Activated naive CD4-positive, alpha-beta T cell treated with anti-CD3 and anti-CD28 coated beads for 36 hours (primary cell): Measurements from ENCODE around the gene DKC1. TPM values are rescaled to one million over a fixed set of nuclear protein-coding genes. Genes with fewer than 3 reads are reported as not detected.

Source experiments
- CTCF ChIA-PET: fragments of 350-600 bp; sonication (Branson Sonifier 250); formaldehyde crosslinking; loops from one replicate; lab custom pipeline; 2021; ENCODE audit warnings: antibody characterized with exemption; lab: Charles Lee
- DNase-seq: peaks from one replicate; pipeline ENCODE4 v3.0.0-alpha.2; 2020
- H3K27ac Mint-ChIP-seq: one replicate; pipeline ENCODE4 v1.8.0; 2021; ENCODE audit warnings: mild to moderate bottlenecking, mixed read lengths
- H3K27me3 Mint-ChIP-seq: one replicate; pipeline ENCODE4 v1.8.0; 2021; ENCODE audit warnings: low read depth, mixed read lengths
- H3K36me3 Mint-ChIP-seq: one replicate; pipeline ENCODE4 v1.8.0; 2021; ENCODE audit warnings: low read depth, mixed read lengths
- H3K4me1 Mint-ChIP-seq: one replicate; pipeline ENCODE4 v1.8.0; 2021; ENCODE audit warnings: low read depth, mixed read lengths
- H3K4me3 Mint-ChIP-seq: one replicate; pipeline ENCODE4 v1.8.0; 2021; ENCODE audit warnings: mild to moderate bottlenecking, moderate library complexity, mixed read lengths
- H3K9me3 Mint-ChIP-seq: one replicate; pipeline ENCODE4 v1.8.0; 2021; ENCODE audit warnings: mixed read lengths
- intact Hi-C: fragments of 100-400 bp; cut with micrococcal nuclease; formaldehyde crosslinking; loops from one replicate; pipeline ENCODE4 v1.15.1; 2023
- total RNA-seq, 2 experiments: library from RNA; stranded (reverse); gene quantifications; one replicate each; pipeline ENCODE4 v1.2.3, GENCODE V29; 2021

The DKC1 gene
- total RNA-seq, 2 experiments from 2014 or later, result 124 to 127 TPM

- no peaks in the 10 kb centered on the region for H3K9me3 Mint-ChIP-seq
- no peaks in the 10 kb centered on the region for H3K27me3 Mint-ChIP-seq
- no peak for DNase-seq
- intact Hi-C loops, result no loop called here
- H3K4me1 Mint-ChIP-seq, result peaks cover 46% of the 10 kb centered on the region
- H3K27ac Mint-ChIP-seq, result no peak overlapping the region
- no peaks in the 10 kb centered on the region for H3K36me3 Mint-ChIP-seq
- CTCF ChIA-PET, result interaction anchor here (1.3 kb wide), 1 partner anchor 10 kb away, joined by 3 read pairs; no protein-coding TSS in a partner anchor
- H3K4me3 Mint-ChIP-seq, result no peak overlapping the region
Observed at GRCh38 chrX:154728431-154729190, 34.1 kb upstream of the DKC1 start.

GRCh38 chrX:154729439-154729838, 33.2 kb upstream of the DKC1 start:
- H3K36me3 Mint-ChIP-seq, result no peaks in the 10 kb centered on the region
- CTCF ChIA-PET, result interaction anchor here (0.6 kb wide), 1 partner anchor 110 kb away, joined by 4 read pairs; no protein-coding TSS in a partner anchor
- H3K9me3 Mint-ChIP-seq, result no peaks in the 10 kb centered on the region
- intact Hi-C loops, result no loop called here
- no peaks in the 10 kb centered on the region for H3K27me3 Mint-ChIP-seq
- DNase-seq, result no peak
- no peak overlapping the region for H3K27ac Mint-ChIP-seq
- H3K4me3 Mint-ChIP-seq, result no peak overlapping the region
- peaks cover 52% of the 10 kb centered on the region for H3K4me1 Mint-ChIP-seq

GRCh38 chrX:154730253-154730891, 32.3 kb upstream of the DKC1 start:
- CTCF ChIA-PET, result interaction anchor here (0.7 to 0.8 kb wide), 2 partner anchors 11 to 1086 kb away, joined by 3 read pairs; no protein-coding TSS in a partner anchor
- Mint-ChIP-seq H3K4me3 (no peak overlapping the region), H3K27me3 (no peaks in the 10 kb centered on the region), H3K9me3 (no peaks in the 10 kb centered on the region), H3K4me1 (peaks cover 50% of the 10 kb centered on the region), H3K27ac (no peak overlapping the region), H3K36me3 (no peaks in the 10 kb centered on the region)
- intact Hi-C loops, result no loop called here
- no peak for DNase-seq

GRCh38 chrX:154731184-154731583, 31.5 kb upstream of the DKC1 start:
- Mint-ChIP-seq H3K9me3 (no peaks in the 10 kb centered on the region), H3K27me3 (no peaks in the 10 kb centered on the region), H3K4me1 (peaks cover 46% of the 10 kb centered on the region), H3K4me3 (no peak overlapping the region), H3K27ac (no peak overlapping the region), H3K36me3 (no peaks in the 10 kb centered on the region)
- DNase-seq, result no peak
- intact Hi-C loops, result no loop called here
- CTCF ChIA-PET, result interaction anchor here (0.8 to 1.3 kb wide), 2 partner anchors 18 to 1087 kb away, joined by 3 read pairs; no protein-coding TSS in a partner anchor

GRCh38 chrX:154731881-154732280, 30.8 kb upstream of the DKC1 start:
- Mint-ChIP-seq H3K9me3 (no peaks in the 10 kb centered on the region), H3K27me3 (no peaks in the 10 kb centered on the region), H3K4me3 (no peak overlapping the region), H3K4me1 (peaks cover 48% of the 10 kb centered on the region), H3K27ac (no peak overlapping the region), H3K36me3 (no peaks in the 10 kb centered on the region)
- CTCF ChIA-PET, result interaction anchor here (1.3 kb wide), 1 partner anchor 17 kb away, joined by 3 read pairs; no protein-coding TSS in a partner anchor
- no peak for DNase-seq
- intact Hi-C loops, result loop anchor here (2.0 kb wide), 1 partner anchor 13 kb away; no protein-coding TSS in a partner anchor

- CTCF ChIA-PET, result interaction anchor here (1.2 to 1.3 kb wide), 2 partner anchors 16 to 17 kb away, joined by 3 read pairs; no protein-coding TSS in a partner anchor
- no peaks in the 10 kb centered on the region for H3K9me3 Mint-ChIP-seq
- no peak overlapping the region for H3K27ac Mint-ChIP-seq
- intact Hi-C loops, result loop anchor here (2.0 kb wide), 1 partner anchor 14 kb away; no protein-coding TSS in a partner anchor
- H3K4me1 Mint-ChIP-seq, result peaks cover 53% of the 10 kb centered on the region
- DNase-seq, result no peak
- no peaks in the 10 kb centered on the region for H3K36me3 Mint-ChIP-seq
- no peaks in the 10 kb centered on the region for H3K27me3 Mint-ChIP-seq
- peak overlapping the region; percentile 32 for H3K4me3 Mint-ChIP-seq
Observed at GRCh38 chrX:154732421-154733065, 30.1 kb upstream of the DKC1 start.

GRCh38 chrX:154733066-154733425, 29.6 kb upstream of the DKC1 start:
- intact Hi-C loops, result loop anchor here (2.0 kb wide), 1 partner anchor 14 kb away; no protein-coding TSS in a partner anchor
- no peak for DNase-seq
- Mint-ChIP-seq H3K27me3 (no peaks in the 10 kb centered on the region), H3K36me3 (no peaks in the 10 kb centered on the region), H3K4me3 (peak overlapping the region; percentile 32), H3K27ac (no peak overlapping the region), H3K9me3 (no peaks in the 10 kb centered on the region), H3K4me1 (peaks cover 56% of the 10 kb centered on the region)
- CTCF ChIA-PET, result interaction anchor here (1.2 to 1.7 kb wide), 2 partner anchors 15 to 16 kb away, joined by 3 to 5 read pairs; no protein-coding TSS in a partner anchor

GRCh38 chrX:154734061-154734781, 28.4 kb upstream of the DKC1 start:
- Mint-ChIP-seq H3K27me3 (no peaks in the 10 kb centered on the region), H3K4me3 (peak overlapping the region; percentile 62), H3K27ac (peak overlapping the region; percentile 85), H3K36me3 (no peaks in the 10 kb centered on the region), H3K9me3 (no peaks in the 10 kb centered on the region), H3K4me1 (peaks cover 62% of the 10 kb centered on the region)
- CTCF ChIA-PET, result interaction anchor here (1.2 to 1.7 kb wide), 2 partner anchors 14 to 16 kb away, joined by 3 to 5 read pairs; no protein-coding TSS in a partner anchor
- intact Hi-C loops, result loop anchor here (2.0 kb wide), 1 partner anchor 15 kb away; no protein-coding TSS in a partner anchor
- DNase-seq, result peak; percentile 37

- CTCF ChIA-PET, result interaction anchor here (0.6 kb wide), 1 partner anchor 10 kb away, joined by 3 read pairs; no protein-coding TSS in a partner anchor
- intact Hi-C loops, result loop anchor here (2.0 kb wide), 1 partner anchor 13 kb away; no protein-coding TSS in a partner anchor
- H3K27ac Mint-ChIP-seq, result no peak overlapping the region
- H3K27me3 Mint-ChIP-seq, result no peaks in the 10 kb centered on the region
- no peaks in the 10 kb centered on the region for H3K36me3 Mint-ChIP-seq
- no peaks in the 10 kb centered on the region for H3K9me3 Mint-ChIP-seq
- H3K4me3 Mint-ChIP-seq, result no peak overlapping the region
- peaks cover 60% of the 10 kb centered on the region for H3K4me1 Mint-ChIP-seq
- no peak for DNase-seq
Observed at GRCh38 chrX:154735695-154736393, 26.8 kb upstream of the DKC1 start.

- H3K4me1 Mint-ChIP-seq, result peaks cover 56% of the 10 kb centered on the region
- no peak overlapping the region for H3K4me3 Mint-ChIP-seq
Observed at GRCh38 chrX:154737136-154737535, 25.5 kb upstream of the DKC1 start.

More at GRCh38 chrX:154737136-154737535, 25.5 kb upstream of the DKC1 start:
- CTCF ChIA-PET, result interaction anchor here (0.8 to 1.0 kb wide), 3 partner anchors 9 to 21 kb away, joined by 3 to 5 read pairs (median 3); no protein-coding TSS in a partner anchor
- intact Hi-C loops, result no loop called here
- no peak for DNase-seq
- Mint-ChIP-seq H3K9me3 (no peaks in the 10 kb centered on the region), H3K27ac (no peak overlapping the region), H3K27me3 (no peaks in the 10 kb centered on the region), H3K36me3 (no peaks in the 10 kb centered on the region)
